ENCODE data around the gene COL21A1.

DNA sequence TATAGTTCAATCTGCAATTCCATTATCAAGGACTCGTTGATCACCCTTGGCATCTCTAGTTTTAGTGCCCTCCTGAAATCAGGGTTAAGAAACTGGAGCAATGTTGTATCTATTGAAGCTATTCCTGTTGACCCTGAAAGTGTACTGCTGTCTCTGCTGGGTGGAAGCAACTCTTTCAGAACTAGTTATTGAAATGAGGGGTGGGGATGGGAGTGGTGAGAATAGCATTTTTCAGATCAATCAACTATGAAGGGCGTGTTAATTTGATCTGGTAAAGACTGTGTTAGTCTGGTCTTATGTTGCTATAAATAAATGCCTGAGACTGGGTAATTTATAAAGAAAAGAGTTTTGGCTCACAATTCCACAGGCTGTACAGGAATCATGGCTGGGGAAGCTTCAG is 219.5 kb downstream of the COL21A1 start:
- TF ChIP-seq GATA2 (IDR thresholded peaks at IDR 0.05; ENCODE audit: low read depth, low read length), result no peak
- no peak for TF ChIP-seq GATA3 (IDR thresholded peaks at IDR 0.05; ENCODE audit: low read depth, low read length)
